Measurements from ENCODE around the gene ANO10.

Gene ANO10

GRCh38 chr3:43512754-43513404 lies 108.9 kb downstream of the ANO10 start:
- Histone ChIP-seq H3K27me3 (no peaks in the 10 kb centered on the region), H3K4me3 (no peak overlapping the region), H3K36me3 (peaks cover 4 to 12% (median 7%) of the 10 kb centered on the region in 3 donors), H3K4me1 (no peaks in the 10 kb centered on the region), H3K9me3 (no peaks in the 10 kb centered on the region), H3K27ac (no peak overlapping the region)
- intact Hi-C loops (cut with DNase I; ENCODE audit: low total_unique reads): no loop called here
- TF ChIP-seq CTCF (IDR thresholded peaks at IDR 0.05): no peak
- no peak for DNase-seq

GRCh38 chr3:43506644-43507043 lies 115.2 kb downstream of the ANO10 start:
- Histone ChIP-seq H3K27me3 (no peaks in the 10 kb centered on the region), H3K4me1 (no peaks in the 10 kb centered on the region), H3K9me3 (no peaks in the 10 kb centered on the region), H3K36me3 (peaks cover 0 to 1% (median 0%) of the 10 kb centered on the region in 3 donors), H3K27ac (no peak overlapping the region), H3K4me3 (no peak overlapping the region)
- no peak for TF ChIP-seq CTCF (IDR thresholded peaks at IDR 0.05)
- DNase-seq: no peak
- intact Hi-C loops (cut with DNase I; ENCODE audit: low total_unique reads): no loop called here

GRCh38 chr3:43505351-43505750 lies 116.5 kb downstream of the ANO10 start:
- no peaks in the 10 kb centered on the region for H3K27me3 ChIP-seq
- H3K9me3 ChIP-seq: no peaks in the 10 kb centered on the region
- no peak overlapping the region for H3K4me3 ChIP-seq
- intact Hi-C loops (cut with DNase I; ENCODE audit: low total_unique reads): no loop called here
- no peak for DNase-seq
- no peaks in the 10 kb centered on the region for H3K36me3 ChIP-seq
- no peaks in the 10 kb centered on the region for H3K4me1 ChIP-seq
- TF ChIP-seq CTCF (IDR thresholded peaks at IDR 0.05): no peak
- no peak overlapping the region for H3K27ac ChIP-seq

DNA sequence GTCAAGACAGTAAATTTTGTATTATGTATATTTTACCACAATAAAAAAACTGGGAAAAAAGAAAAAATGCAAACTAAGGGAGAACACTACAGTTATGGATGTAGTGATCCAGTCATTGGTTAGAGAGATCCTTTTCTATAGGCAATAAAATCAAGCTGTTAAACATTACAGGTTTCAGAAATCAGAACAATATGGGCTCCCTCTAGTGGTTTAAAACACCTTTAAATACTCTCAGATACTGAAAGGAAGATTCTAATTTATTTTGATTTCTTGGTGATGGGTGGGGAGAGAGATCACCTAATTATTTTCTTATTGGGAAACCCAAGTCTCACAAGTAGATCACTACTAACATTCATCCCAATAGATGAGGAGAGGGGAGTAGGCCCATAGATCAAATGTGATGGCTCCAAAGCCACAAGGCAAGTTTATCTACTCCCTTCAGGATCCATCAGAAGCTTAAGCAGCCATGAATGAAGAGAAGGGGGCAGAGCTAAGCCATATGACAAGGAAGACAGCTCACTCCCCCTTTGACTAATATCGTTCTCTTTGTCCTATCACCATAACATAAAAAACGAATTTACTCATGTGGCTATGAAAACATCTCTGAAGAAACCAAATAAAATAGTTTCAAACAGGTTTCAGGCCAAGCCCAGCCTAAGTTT lies 118.6 kb downstream of the ANO10 start:
- intact Hi-C loops (cut with DNase I; ENCODE audit: low total_unique reads): no loop called here
- Histone ChIP-seq H3K9me3 (no peaks in the 10 kb centered on the region), H3K36me3 (no peaks in the 10 kb centered on the region), H3K4me1 (no peaks in the 10 kb centered on the region), H3K27me3 (no peaks in the 10 kb centered on the region), H3K4me3 (no peak overlapping the region), H3K27ac (no peak overlapping the region)
- peak; percentile 38 to 54 for TF ChIP-seq CTCF (IDR thresholded peaks at IDR 0.05)
- no peak for DNase-seq

- Histone ChIP-seq H3K4me3 (no peak overlapping the region), H3K4me1 (no peaks in the 10 kb centered on the region), H3K36me3 (no peaks in the 10 kb centered on the region), H3K27ac (no peak overlapping the region), H3K9me3 (no peaks in the 10 kb centered on the region), H3K27me3 (no peaks in the 10 kb centered on the region)
- intact Hi-C loops (cut with DNase I; ENCODE audit: low total_unique reads): no loop called here
- TF ChIP-seq CTCF (IDR thresholded peaks at IDR 0.05): no peak
- no peak for DNase-seq
These were observed 122.6 kb downstream of the ANO10 start for GRCh38 chr3:43499256-43499655.
